HEK293 (cell line): ENCODE results near the gene IRAK2.
"Not testable (repeated sequence)": the region's sequence is repeated elsewhere in the genome, so short reads cannot be mapped to it uniquely, and the experiment has no call there.

Experiments used
- CTCF ChIA-PET: fragments of 350-600 bp; formaldehyde crosslinking; extraction: SDS; loops from one replicate; lab custom pipeline; 2021; ENCODE audit warnings: antibody characterized with exemption; lab: Yijun Ruan, JAX
- POLR2A ChIA-PET: fragments of 300-600 bp; formaldehyde crosslinking; extraction: SDS; loops from one replicate; lab custom pipeline; 2020; ENCODE audit warnings: antibody characterized with exemption, inconsistent platforms; lab: Yijun Ruan, JAX
- H3K27ac ChIP-seq: fragments of 200-500 bp; sonication (Bioruptor generic); 2 replicates; pipeline ENCODE4 v1.5.1; 2014; ENCODE audit warnings: low read depth, low read length, control low read depth, inconsistent platforms; ENCODE audit errors: extremely low read depth
- H3K36me3 ChIP-seq, 2 experiments: fragments of 200-500 bp in 1 of 2; sonication (Bioruptor generic) in 1 of 2; 1 replicate in 1 of 2; 2 replicates in 1 of 2; pipeline ENCODE4 v1.5.1; 2014 to 2017; ENCODE audit warnings: inconsistent platforms in 2 of 2, low read length in 2 of 2; ENCODE audit not compliant: control insufficient read depth in 2 of 2, insufficient read depth in 1 of 2
- H3K4me1 ChIP-seq: fragments of 200-500 bp; sonication (Bioruptor generic); 2 replicates; pipeline ENCODE4 v1.5.1; 2014; ENCODE audit warnings: mild to moderate bottlenecking, low read length, inconsistent platforms; ENCODE audit not compliant: control insufficient read depth, insufficient read depth
- H3K4me3 ChIP-seq: 2 replicates; pipeline ENCODE4 v1.5.1; 2011; ENCODE audit warnings: low read depth, mild to moderate bottlenecking, control low read depth, low read length, moderate library complexity
- H3K9me3 ChIP-seq: fragments of 200-500 bp; sonication (Bioruptor generic); 2 replicates; pipeline ENCODE4 v1.5.1; 2014; ENCODE audit warnings: low read depth, low read length, inconsistent platforms; ENCODE audit not compliant: control insufficient read depth, insufficient read depth
- BCL11A ChIP-seq: fragments of 450-650 bp; formaldehyde crosslinking; IDR thresholded peaks from 2 replicates; pipeline ENCODE4 v1.5.1; 2016; ENCODE audit warnings: low read depth, missing biosample characterization, missing genetic modification characterization
- GLI2 ChIP-seq: fragments of 450-650 bp; formaldehyde crosslinking; IDR thresholded peaks from 2 replicates; pipeline ENCODE4; 2017; ENCODE audit warnings: missing biosample characterization, missing genetic modification characterization, low read depth, borderline replicate concordance
- PRDM1 ChIP-seq: fragments of 450-650 bp; formaldehyde crosslinking; IDR thresholded peaks from 2 replicates; pipeline ENCODE4; 2016; ENCODE audit warnings: missing biosample characterization, missing genetic modification characterization
- TCF7L2 ChIP-seq: IDR thresholded peaks from 2 replicates; pipeline ENCODE4 v1.6.1; 2011; ENCODE audit warnings: low read depth, mild to moderate bottlenecking, inconsistent platforms, low read length, moderate library complexity, borderline replicate concordance
- ZBTB20 ChIP-seq: fragments of 450-650 bp; formaldehyde crosslinking; IDR thresholded peaks from 2 replicates; pipeline ENCODE4 v1.5.1; 2016; ENCODE audit warnings: missing biosample characterization, missing genetic modification characterization
- ZBTB7A ChIP-seq: fragments of 450-650 bp; formaldehyde crosslinking; IDR thresholded peaks from 2 replicates; pipeline ENCODE4 v1.5.1; 2016; ENCODE audit warnings: low read depth, missing biosample characterization, missing genetic modification characterization
- ZFP37 ChIP-seq: fragments of 450-650 bp; formaldehyde crosslinking; IDR thresholded peaks from 2 replicates; pipeline ENCODE4 v1.5.1; 2016; ENCODE audit warnings: missing biosample characterization, missing genetic modification characterization
- ZNF121 ChIP-seq: fragments of 450-650 bp; formaldehyde crosslinking; IDR thresholded peaks from 2 replicates; pipeline ENCODE4 v1.5.1; 2016; ENCODE audit warnings: missing biosample characterization, missing genetic modification characterization
- ZNF140 ChIP-seq: fragments of 450-650 bp; formaldehyde crosslinking; IDR thresholded peaks from 2 replicates; pipeline ENCODE4 v1.5.1; 2016; ENCODE audit warnings: missing biosample characterization, missing genetic modification characterization
- ZNF148 ChIP-seq: fragments of 450-650 bp; formaldehyde crosslinking; IDR thresholded peaks from 2 replicates; pipeline ENCODE4 v1.5.0; 2017; ENCODE audit warnings: missing biosample characterization, missing genetic modification characterization, borderline replicate concordance
- ZNF155 ChIP-seq: fragments of 450-650 bp; formaldehyde crosslinking; IDR thresholded peaks from 2 replicates; pipeline ENCODE4 v1.5.1; 2016; ENCODE audit warnings: missing biosample characterization, missing genetic modification characterization
- ZNF2 ChIP-seq: fragments of 450-650 bp; formaldehyde crosslinking; IDR thresholded peaks from 2 replicates; pipeline ENCODE4 v1.5.1; 2016; ENCODE audit warnings: missing biosample characterization, missing genetic modification characterization
- ZNF223 ChIP-seq: fragments of 450-650 bp; formaldehyde crosslinking; IDR thresholded peaks from 2 replicates; pipeline ENCODE4 v1.5.1; 2016; ENCODE audit warnings: missing biosample characterization, missing genetic modification characterization
- ZNF529 ChIP-seq: fragments of 450-650 bp; formaldehyde crosslinking; IDR thresholded peaks from 2 replicates; pipeline ENCODE4 v1.5.1; 2017; ENCODE audit warnings: missing genetic modification characterization, missing biosample characterization; ENCODE audit not compliant: insufficient replicate concordance
- ZNF548 ChIP-seq: fragments of 450-650 bp; formaldehyde crosslinking; IDR thresholded peaks from 2 replicates; pipeline ENCODE4 v1.5.1; 2016; ENCODE audit warnings: missing biosample characterization, missing genetic modification characterization
- ZNF555 ChIP-seq: fragments of 450-650 bp; formaldehyde crosslinking; conservative IDR thresholded peaks from 2 replicates; pipeline ENCODE4 v1.5.1; 2017; ENCODE audit warnings: missing biosample characterization, mild to moderate bottlenecking, missing genetic modification characterization, inconsistent platforms
- ZNF792 ChIP-seq: fragments of 450-650 bp; formaldehyde crosslinking; IDR thresholded peaks from 2 replicates; pipeline ENCODE4 v1.5.1; 2016; ENCODE audit warnings: missing biosample characterization, missing genetic modification characterization

IRAK2 gene

DNA sequence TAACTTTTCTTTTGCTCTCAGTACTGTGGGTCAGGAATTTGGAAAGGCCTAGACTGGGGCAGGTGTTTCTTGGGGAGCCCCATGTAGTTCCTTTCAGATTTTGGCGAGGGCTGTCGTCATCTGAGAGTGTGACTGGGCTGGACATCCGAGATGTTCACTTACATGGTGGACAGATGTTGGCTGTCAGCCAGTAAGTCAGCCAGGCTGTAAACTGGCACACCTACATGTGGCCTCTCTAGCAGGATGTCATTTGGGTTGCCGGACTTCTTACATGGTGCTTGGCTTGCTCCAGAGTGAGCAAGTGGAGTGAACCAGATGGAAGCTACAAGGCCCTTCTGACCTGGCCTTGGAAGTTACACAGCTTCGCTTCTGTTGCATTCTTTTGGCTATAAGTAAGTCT lies 104.2 kb downstream of the IRAK2 start:
- Histone ChIP-seq H3K36me3 (peaks cover 36 to 66% of the 10 kb centered on the region in 2 experiments), H3K4me1 (peaks cover 8% of the 10 kb centered on the region; the same call in 1 of the 2 replicates), H3K9me3 (no peaks in the 10 kb centered on the region), H3K27ac (no peak overlapping the region), H3K4me3 (no peak overlapping the region)
- TF ChIP-seq ZNF792 (tag by site-specific recombination): no peak
- TF ChIP-seq ZNF148 (tag by site-specific recombination): no peak
- TF ChIP-seq ZBTB20 (tag by site-specific recombination): no peak
- no peak for TF ChIP-seq ZNF548 (tag by site-specific recombination)
- ChIA-PET POLR2A (no interaction called here), CTCF (no interaction called here)

GRCh38 chr3:10269443-10269842 lies 104.7 kb downstream of the IRAK2 start:
- Histone ChIP-seq H3K4me1 (peaks cover 13% of the 10 kb centered on the region), H3K4me3 (no peak overlapping the region), H3K9me3 (no peaks in the 10 kb centered on the region), H3K27ac (no peak overlapping the region), H3K36me3 (peaks cover 36 to 62% of the 10 kb centered on the region in 2 experiments)
- ChIA-PET CTCF (no interaction called here), POLR2A (no interaction called here)
- TF ChIP-seq ZNF121 (tag by site-specific recombination): peak; percentile 79
- TF ChIP-seq GLI2: no peak
- TF ChIP-seq BCL11A (tag by site-specific recombination): no peak
- TF ChIP-seq ZNF155 (tag by site-specific recombination): no peak

DNA sequence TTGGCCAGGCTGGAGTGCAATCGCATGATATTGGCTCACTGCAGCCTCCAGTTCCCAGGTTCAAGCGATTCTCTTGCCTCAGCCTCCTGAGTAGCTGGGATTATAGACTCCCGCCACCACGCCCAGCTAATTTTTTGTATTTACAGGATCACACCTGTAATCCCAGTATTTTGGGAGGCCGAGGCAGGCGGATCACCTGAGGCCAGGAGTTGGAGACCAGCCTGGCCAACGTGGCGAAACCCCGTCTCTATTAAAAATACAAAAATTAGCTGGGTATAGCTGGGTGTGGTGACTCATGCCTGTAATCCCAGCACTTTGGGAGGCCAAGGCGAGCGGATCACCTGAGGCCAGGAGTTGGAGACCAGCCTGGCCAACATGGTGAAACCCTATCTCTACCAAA lies 107.8 kb downstream of the IRAK2 start:
- ChIA-PET POLR2A (interaction anchor here (0.7 kb wide), 1 partner anchor 339 kb away, joined by 5 read pairs; no protein-coding TSS in a partner anchor), CTCF (interaction anchor here (0.9 kb wide), 1 partner anchor 9 kb away, joined by 5 read pairs; no protein-coding TSS in a partner anchor)
- not testable (repeated sequence) for H3K27ac ChIP-seq, H3K4me3 ChIP-seq, H3K9me3 ChIP-seq
- H3K36me3 ChIP-seq: peaks cover 31 to 67% of the 10 kb centered on the region in 2 experiments
- H3K4me1 ChIP-seq: peaks cover 15% of the 10 kb centered on the region

GRCh38 chr3:10272977-10273376 lies 108.3 kb downstream of the IRAK2 start:
- peaks cover 15% of the 10 kb centered on the region for H3K4me1 ChIP-seq
- H3K36me3 ChIP-seq: peaks cover 31 to 71% of the 10 kb centered on the region in 2 experiments
- H3K4me3 ChIP-seq: no peak overlapping the region
- H3K27ac ChIP-seq: no peak overlapping the region
- CTCF ChIA-PET: interaction anchor here (0.9 kb wide), 1 partner anchor 9 kb away, joined by 5 read pairs; no protein-coding TSS in a partner anchor
- POLR2A ChIA-PET: interaction anchor here (0.7 kb wide), 1 partner anchor 340 kb away, joined by 5 read pairs; no protein-coding TSS in a partner anchor
- H3K9me3 ChIP-seq: no peaks in the 10 kb centered on the region
- no peak for TF ChIP-seq ZNF529
- no peak for TF ChIP-seq ZNF223 (tag by site-specific recombination)
- no peak for TF ChIP-seq TCF7L2
- no peak for TF ChIP-seq ZNF140 (tag by site-specific recombination)
- TF ChIP-seq PRDM1 (tag by site-specific recombination): no peak
- TF ChIP-seq ZNF2 (tag by site-specific recombination): no peak
- no peak for TF ChIP-seq ZBTB7A (tag by site-specific recombination)
- no peak for TF ChIP-seq ZFP37
- no peak for TF ChIP-seq ZNF555 (tag by site-specific recombination)
